Right kidney (tissue), 1 donor: ENCODE measurements around the gene ATP1A3.
A peak's percentile ranks its signal among the peaks of the same experiment; 100 is the strongest.
"Not testable (repeated sequence)": the region's sequence is repeated elsewhere in the genome, so short reads cannot be mapped to it uniquely, and the experiment has no call there.

Source experiments
- DNase-seq: peaks from one replicate; pipeline ENCODE4 v3.0.0-alpha.2; 2016

ATP1A3 gene

DNA sequence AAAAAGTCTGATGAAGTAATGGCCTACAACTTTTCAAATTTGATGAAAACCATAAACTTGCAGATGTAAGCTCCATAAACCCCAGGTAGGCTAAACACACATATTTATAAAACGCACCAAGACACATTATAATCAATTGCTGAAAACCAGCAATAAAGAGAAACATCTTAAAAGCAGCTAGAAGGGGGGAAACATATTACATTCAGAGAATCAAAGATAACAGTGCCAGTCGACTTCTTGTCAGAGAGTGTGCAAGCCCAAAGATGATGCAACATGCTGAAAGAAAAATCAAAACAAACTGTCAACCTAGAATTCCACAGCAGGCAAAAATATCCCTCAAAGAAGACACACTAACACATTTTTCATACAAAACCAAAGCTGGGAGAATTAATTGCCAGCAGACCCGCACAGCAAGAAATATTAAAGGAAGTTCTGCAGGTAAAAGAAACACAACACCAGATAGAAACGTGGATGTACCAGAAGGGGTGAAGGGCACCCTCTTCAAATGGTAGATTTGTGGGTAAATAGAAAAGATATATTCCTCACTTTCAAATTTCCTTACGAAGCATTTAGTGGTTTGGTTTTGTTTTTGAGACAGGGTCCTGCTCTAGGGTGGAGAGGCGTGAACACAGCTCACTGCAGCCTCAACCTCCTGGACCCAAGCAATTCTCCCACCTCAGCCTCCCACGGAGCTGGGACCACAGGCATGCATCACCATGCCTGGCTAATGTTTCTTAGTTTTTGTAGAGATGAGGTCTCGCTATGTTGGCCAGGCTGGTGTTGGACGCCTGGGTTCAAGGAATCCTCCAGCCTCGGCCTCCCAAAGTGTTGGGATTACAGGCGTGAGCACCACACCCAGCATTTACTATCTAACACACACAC is 16.5 kb upstream of the ATP1A3 start:
- DNase-seq = no peak

GRCh38 chr19:42006569-42006968 is 12.5 kb upstream of the ATP1A3 start:
- no peak for DNase-seq

DNA sequence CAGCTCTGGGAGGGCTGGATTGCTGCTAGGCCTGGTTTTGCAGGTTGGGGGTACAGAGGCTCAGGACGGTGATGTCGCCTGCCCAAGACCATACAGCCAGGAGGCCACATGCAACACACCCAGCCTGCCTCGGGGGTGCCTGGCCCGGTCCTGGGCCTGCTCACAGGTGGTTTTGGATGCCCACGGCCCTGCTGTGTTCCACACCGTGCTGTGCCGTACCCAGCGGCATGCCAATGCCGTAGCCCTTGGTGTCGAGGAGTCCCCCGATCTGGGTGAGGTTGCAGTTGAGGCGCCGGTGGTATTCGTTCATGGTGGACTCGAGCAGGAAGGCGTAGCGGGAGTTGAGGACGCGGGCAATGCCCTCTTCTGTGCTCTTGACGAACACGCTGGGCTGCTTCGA is 11.5 kb upstream of the ATP1A3 start:
- no peak for DNase-seq

- DNase-seq = no peak
These were observed 9.7 kb upstream of the ATP1A3 start for GRCh38 chr19:42003506-42004294.

DNA sequence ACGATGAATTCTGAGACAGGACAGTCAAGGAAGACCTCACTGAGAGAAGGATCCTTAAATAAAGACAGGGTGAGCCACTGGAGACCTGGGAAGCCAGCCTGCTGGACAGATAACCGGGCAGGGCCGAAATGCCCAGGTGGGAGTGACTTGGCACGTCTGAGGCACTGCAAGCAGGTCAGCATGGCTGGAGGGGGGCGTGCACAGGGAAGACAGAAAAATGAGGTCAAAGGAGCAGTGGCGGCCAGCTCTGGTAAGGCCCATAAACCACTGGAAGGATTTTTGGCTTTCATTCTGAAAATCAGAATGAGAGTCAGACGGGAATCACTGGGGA is 5.8 kb upstream of the ATP1A3 start:
- no peak for DNase-seq

DNA sequence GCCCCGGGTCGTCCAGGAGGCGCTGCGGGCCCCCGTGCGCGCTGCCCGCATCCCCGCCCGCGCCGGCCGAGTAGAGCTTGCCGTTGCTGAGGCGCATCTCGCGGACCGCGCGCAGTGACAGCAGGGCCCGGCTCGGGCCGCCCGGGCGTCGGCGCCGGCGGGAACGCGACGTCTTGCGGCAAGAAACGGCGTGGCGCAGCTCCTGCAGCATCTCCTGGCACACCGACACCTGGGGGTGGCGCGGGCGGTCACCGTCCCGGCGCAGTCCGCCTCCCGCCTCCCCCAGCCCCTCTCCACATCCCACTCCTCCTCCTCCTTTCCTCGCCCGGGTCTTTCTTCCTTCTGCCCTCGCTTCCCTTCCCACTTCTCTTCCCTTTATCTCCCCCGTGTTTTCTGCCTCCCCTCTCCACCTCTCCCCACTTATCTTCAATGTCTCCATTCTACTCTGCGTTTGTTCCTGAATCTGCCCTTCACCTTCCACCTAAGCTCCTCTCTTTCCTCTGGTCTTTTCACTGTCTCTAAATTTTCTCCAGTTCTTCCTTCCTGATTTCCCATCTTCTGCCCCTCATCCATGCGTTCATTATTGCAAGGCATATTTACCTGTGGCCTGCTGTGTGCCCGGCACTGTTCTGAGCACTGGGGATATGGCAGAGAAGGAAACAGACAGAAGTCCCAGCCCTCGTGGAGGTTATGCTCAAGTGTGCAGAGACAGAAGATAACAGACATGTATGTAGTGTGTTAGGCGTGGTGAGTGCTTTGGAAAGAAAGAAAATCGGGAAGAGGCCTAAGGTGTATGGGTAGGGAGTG is 5.2 kb upstream of the ATP1A3 start:
- no peak for DNase-seq

- peak; percentile 38 for DNase-seq
These were observed 4.4 kb upstream of the ATP1A3 start for GRCh38 chr19:41998246-41999020.

DNA sequence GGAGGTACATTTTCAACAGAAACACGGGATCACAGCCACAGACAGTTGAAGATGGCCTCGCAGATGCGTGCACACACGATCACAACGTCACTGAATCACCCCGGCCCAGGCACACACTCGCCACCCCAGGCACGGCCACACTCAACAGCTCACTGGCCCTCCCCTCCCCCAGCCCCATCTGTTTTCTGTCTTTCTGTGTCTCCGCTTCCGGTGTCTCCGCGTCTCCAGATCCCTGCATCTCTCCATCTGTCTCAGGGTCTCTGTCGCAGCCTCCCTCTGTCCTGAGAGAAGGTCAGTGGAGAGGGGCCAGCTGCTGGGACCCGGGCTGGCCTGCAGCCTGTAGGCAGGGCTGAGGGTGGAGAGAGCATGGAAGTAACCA is 3.8 kb upstream of the ATP1A3 start:
- no peak for DNase-seq

GRCh38 chr19:41997121-41997850 is 3.3 kb upstream of the ATP1A3 start:
- peak; percentile 58 for DNase-seq

- DNase-seq = no peak
These were observed 2.1 kb upstream of the ATP1A3 start for GRCh38 chr19:41995959-41996797.

DNA sequence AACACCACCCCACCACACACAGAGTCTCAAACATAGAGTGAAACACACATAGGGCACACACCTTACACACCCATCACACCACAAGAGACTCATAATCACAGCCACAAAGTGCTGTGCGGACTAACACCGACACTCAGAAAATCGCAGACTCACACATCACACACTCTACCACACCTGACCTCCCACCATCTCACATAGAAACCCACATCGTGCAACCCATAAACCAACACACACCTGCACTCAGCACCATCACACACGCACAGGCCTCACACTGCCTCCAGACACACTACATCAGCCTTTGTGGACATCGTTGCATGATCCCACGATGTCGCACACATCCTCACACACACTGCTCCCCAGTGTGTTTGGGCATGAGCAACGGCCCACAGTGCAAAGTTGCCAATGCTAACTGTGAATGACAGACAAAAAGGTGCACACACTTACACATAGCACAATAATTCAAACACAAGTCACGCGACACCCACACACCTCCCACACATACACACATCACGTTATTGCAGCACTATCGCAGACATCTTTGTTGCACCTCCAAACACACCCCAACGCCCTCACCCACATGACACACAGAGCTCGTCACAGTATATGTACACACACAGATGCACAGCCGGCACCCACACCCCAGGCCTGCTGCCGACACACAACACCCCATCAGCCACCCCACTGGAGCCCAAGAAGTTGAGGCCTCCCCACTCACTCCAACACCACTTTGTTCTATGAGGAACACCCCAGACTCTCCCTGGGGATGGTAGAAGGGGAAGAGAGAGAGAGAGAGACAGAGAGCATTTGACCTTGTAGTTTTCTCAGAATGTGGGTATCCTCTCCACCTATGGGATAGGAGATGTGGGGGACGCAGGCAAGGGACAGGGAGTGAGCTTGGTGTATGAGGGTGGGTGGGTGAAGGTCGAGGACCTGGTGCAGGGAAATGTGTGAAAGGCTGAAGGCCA is 1.2 kb upstream of the ATP1A3 start:
- DNase-seq = no peak

DNA sequence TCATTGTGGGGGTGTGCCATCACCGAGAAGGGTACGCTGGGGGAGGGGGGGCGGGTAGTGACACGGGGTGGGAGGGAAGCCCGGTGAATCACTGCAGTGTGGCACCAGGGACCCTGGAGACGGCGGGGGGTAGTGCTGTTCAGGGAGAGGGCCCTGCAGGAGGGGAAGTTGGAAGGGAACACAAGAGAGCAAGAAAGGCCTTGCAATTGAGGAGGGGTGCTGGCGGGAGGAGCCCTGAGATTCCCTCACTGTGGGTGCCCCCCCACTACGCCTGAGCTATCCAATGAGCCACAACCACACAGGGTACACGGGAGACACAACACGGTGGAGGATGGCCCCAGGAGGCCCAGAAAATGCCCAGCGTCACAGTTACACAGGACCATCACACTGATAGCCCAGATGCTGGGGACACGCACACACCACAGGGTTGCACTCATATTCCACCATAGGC is 516 bp upstream of the ATP1A3 start:
- DNase-seq = no peak

DNA sequence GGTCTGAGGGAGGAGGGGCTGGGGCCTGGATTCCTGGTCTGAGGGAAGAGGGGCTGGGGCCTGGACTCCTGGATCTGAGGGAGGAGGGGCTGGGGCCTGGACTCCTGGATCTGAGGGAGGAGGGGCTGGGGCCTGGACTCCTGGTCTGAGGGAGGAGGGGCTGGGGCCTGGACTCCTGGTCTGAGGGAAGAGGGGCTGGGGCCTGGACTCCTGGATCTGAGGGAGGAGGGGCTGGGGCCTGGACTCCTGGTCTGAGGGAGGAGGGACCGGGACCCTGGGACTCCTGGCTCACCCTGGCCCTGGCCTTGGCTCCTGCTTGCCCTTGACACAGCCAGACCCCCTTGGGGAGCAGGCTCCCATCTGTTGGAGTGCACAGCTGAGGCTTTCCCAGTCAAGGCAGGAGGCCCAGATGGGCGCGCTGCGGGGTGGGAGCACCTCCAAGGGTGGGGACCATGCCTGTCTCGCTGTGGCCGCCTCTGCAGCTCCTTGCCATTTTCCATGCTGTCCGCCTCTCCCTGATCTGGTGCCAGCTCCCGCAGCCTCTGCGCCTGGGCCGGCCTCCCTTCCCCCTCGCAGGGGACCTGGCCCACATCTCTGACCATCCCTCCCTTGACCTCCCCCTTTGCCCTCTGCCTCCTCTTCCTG is 2.0 kb downstream of the ATP1A3 start:
- not testable (repeated sequence) for DNase-seq

DNA sequence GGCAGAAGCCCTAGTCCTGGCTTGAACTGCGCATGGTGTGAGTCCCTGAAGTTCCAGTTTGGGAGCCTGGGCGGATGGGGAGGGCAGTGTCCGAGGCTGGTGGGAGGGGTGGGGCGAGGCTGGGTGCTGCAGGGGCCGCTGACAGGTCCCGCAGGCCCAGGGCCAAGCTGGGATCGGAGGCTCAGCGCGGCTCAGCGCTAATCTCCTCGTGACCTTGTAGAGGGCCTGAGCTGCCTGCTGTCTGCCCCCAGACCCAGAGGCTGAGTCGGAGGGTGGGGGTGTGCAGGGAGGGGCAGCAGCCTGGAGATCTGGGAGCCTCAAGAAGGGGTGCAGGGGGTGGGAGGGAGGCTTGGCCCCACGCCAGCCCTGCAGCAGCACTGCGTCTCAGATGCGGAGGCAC is 3.0 kb downstream of the ATP1A3 start:
- DNase-seq = no peak

GRCh38 chr19:41990615-41991014 is 3.4 kb downstream of the ATP1A3 start:
- no peak for DNase-seq

DNA sequence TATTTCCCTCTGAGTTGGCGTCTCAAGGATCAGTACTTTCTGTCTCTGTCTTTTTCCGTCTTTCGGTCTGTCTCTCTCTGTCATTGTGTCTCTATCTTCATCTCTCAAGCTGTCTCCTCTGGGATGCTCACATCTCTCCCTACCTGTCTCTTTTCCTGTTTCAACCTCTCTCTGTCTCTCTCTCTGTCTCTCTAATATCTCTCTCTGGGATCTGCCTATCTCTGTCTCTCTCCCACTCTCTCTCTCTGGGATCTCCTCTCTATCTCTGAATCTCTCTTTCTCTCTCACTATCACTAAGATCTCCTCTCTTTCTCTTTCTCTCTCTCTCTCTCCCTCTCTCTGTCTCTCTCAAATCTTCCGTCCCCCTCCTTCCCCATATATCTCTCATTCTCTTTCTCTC is 4.0 kb downstream of the ATP1A3 start:
- no peak for DNase-seq

DNA sequence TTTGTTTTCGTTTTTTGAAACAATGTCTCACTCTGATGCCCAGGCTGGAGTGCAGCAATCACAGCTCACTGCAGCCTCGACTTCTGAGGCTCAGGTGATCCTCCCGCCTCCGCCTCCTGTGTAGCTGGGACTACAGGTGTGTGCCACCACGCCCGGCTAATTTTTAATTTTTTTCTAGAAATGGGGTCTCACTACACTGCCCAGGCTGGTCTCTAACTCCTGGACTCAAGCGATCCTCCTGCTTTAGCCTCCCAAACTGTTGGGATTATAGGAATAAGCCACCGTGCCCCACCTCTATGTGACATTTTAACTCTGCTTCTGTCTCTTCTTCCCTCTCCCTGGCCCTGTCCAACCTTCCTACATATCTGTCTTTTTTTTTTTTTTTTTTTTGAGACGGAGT is 5.1 kb downstream of the ATP1A3 start:
- no peak for DNase-seq

DNA sequence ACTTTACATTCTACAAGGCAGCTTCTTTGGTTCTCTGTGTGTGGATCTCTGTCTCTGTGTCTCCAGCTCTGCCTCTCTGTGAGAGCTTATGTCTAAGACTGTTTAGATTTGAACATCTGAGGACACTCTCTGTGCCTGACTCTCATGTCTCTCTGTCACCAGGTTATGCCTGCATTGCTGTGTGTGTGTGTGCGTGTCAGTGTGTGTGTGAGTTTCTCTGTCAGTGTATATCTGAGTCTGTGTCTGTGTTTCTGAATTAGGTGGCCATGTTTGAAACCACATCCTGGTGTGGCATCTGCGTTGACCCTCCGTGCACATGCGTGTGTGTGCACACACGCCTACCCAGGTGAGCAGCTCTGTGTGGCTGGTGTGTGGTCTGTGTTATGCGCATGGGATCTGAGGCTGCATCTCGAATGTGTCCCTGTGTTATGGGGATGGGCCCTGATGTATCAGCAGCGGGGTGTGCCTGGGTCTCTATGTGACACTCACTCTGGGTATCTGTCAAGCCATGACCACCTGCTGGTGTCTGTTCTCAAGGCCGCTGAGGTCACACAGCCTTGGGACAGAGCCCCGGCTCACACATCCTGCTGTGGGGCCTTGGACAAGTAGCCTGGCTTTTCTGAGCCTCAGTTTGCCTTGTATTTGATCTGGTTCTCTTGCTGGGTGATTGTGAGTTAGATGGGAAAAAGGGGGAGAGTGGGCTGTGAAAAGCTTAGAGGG is 6.7 kb downstream of the ATP1A3 start:
- no peak for DNase-seq
